HG02571 (cell line): Measurements from ENCODE around the gene COL1A1.
A peak's percentile ranks its signal among the peaks of the same experiment; 100 is the strongest.

Source experiments
- ATAC-seq: cut with Tn5 transposase; IDR thresholded peaks from one replicate; pipeline ENCODE4 v1.9.1; 2021; ENCODE audit warnings: mild to moderate bottlenecking, moderate library complexity; ENCODE audit not compliant: unreplicated experiment

COL1A1 gene

DNA sequence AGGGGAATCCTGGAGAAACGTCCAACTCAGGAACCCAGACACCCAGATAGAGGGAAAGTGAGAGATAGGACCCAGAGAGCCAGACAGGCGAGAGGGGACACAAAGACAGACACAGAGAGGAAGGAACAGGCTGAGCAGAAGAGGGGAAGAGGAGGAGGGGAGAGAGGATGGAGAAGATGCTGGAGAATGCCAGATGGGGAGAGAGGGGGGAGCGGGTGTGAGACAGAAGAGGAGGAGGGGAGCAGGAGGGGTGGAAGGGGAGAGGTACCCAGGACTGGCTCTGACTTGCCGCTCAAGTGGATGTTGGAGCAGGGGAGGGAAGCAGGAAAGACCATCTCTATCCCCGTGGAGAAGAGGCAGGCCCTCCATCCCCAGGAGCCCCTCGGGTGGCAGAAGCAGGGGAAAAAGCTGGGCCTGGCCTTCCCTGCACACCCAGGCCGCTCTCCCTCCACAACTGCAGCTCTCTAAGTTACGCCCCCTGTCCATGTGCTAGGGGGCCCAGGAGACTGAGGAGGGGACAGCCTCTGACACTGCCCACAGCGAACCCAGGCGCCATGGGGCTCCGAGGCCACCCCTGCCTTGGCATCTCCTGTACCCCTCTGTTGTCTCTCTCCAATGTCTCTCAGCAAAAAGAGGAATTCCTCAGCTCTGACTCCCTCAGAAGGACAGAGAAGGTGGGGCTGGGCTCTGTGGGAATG lies 55.8 kb downstream of the COL1A1 start:
- no peak for ATAC-seq

DNA sequence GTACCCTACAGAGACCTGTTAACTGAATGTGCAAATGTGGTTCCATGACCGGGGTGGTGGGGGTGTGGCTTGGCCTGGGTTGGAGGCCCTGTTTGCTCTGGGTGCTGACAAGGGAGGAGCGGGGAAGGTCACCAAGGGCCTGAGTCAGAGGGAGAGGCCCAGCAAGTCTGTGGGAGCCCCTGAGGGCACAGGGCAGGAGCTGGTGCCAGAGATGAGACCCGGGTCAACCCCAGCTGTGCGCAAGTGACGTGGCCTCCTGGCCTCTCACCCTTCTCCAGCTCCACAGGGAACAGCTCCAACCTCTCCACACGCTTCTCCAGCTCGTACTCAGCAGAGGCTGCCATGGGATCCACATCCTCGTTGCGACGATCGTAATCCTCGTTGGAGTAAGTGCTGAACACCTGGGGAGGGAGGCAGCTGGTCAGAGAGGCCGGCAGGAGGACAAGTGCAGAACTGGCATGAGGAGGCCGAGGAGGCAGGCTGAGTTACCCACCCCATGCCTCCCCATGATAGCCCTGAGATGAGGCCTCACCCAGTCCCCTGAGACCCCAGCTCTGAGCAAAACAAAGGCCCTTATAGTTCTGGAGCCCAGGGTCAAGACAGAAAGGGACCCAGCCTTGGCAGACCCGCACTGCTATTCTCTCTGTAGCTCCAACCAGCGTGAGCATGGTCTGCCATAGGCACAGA lies 56.4 kb downstream of the COL1A1 start:
- ATAC-seq, result no peak

- ATAC-seq, result no peak
Observed at GRCh38 chr17:50144355-50144754, 57.1 kb downstream of the COL1A1 start.

DNA sequence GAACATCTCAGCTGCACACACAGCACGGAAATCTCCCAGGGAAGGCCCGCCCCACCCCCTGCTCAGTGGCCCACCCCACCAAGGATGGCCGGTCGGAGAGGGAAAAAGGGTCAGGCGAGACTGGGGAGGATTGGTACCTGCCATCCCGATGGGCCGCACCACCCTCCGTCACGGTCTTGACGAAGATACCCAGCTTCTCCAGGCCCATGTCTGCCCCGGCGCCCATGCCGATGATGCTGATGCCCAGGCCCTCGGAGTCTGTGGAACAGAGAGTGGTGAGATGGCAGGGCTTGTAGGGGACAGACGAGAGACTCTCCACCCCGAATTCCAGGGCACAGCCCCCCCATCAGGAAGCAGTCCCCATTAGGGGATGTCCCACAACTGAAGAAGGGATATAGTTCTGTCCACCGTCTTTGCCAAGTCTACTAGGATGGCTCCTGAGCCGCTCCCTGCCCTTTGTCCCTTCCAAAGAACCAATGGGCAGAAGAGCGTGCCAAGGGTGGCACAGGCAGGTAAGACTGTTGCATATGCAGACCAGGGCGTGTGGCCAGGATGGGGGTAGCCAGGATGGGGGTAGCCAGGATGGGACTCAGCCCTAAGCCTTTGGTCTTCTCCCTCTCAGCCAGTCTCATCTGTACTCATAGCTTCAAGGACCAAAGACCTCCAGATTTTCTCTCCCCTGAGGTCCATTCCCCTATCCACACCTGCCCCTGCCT lies 57.8 kb downstream of the COL1A1 start:
- no peak for ATAC-seq

DNA sequence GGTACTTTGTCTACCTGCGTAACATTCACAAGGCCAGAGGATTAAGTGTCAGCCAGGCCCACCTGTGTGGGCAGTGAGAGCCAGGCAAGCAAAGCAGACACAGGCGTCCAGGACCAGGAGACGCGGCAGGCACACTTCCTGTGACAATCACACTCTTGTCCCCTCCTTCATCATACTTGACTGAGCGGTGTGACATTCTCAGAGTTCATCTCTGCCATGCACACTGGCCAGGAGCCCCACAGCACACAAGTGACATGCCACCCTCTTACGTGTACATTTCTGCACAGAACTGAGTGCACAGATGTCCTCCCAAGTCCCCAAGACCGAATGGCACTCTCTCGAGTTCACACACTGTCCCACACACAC lies 59.7 kb downstream of the COL1A1 start:
- ATAC-seq, result no peak

DNA sequence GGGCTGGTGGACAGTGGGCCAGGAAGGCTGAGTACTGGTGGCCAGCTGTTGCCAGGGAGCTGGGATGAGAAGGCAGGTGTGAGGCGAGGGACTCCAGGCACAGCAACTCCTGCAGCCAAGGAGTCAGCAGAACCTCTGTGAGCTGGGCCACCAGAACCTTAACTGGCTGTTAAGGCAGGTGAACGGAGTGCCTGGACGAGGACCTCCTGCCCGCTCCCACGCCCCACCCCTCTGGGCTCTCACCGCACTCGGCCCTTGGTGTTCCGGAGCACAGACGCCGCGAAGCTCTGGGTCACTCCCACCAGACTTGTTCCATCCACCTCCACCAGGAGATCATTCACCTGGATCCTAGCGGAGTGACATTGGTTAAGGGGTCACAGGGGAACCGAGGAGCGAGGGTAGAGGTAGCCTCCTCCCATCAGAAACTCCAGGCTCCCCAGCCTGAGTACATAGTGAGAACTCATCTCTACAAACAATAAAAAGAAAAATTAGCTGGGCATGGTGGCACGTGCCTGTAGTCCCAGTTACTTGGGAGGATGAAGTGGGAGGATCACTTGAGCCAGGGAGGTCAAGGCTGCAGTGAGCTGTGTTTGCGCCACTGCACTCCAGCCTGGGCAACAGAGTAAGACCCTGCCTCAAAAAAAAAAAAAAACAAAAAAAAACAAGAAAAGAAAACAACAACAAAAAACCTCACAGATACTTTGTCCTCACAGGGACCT lies 60.2 kb downstream of the COL1A1 start:
- no peak for ATAC-seq

DNA sequence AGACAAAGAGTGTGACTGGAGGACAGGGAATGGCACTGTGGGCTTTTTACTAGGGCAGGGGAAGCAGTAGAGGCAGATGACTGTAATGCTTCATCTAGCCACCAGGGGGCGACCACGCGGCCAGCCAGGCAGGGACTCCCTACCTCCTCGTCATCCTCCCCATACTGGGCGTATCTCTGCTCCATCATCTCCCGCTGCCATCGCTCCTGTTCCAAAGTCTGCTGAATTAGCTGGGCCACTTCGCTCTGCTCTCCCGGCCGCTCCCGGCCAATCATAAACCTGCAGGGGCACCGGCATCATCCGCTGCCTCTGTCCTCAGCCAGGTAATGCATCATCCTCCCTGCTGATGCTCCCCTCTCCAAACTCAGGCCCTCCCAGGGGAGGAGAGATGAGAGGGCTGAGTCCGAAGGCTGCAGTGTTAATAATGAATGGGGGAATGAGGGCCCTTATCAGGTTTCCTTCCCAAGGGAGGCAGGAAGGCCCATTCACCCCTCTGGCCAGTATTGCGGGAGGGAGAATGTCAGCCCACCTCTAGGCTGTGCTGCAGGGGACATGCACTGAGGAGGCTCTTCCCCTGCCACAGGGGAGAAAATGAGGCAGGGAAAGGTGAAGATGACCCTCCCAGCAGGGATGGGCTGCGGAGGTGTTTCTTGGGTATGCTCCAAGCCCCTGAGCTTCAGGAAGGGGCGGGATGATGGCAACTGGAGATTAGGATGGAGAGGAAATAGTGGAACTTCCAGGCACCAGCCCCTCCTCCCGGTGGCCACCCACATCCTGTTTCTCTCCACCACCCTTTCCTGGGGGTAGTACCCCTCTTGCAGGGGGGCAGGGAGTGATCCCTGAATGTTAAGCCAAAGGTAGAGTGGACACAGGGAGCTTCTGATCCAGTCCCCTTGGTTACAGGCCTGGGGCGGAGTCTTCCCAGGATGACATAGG lies 61.2 kb downstream of the COL1A1 start:
- peak; percentile 59 for ATAC-seq

GRCh38 chr17:50139185-50139783 lies 62.1 kb downstream of the COL1A1 start:
- ATAC-seq, result no peak

DNA sequence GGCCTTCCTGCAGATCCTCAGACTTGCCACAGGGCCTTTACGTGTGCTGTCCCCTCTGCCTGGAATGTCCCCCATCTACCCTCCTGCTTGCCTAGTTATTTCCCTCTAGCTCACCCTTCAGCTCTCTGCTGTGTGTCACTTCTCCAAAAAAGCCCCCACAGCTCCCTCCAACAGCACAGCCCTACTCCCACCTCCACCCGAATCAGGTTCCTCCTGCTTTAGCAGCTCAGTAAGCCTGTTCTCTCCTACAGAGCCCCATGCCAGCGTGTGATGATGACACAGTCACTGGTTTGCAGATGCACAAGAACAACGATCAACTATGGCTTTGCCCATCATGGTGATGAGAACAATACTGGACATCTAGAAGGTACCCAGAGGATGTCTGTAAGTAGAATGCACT lies 64.4 kb downstream of the COL1A1 start:
- no peak for ATAC-seq

DNA sequence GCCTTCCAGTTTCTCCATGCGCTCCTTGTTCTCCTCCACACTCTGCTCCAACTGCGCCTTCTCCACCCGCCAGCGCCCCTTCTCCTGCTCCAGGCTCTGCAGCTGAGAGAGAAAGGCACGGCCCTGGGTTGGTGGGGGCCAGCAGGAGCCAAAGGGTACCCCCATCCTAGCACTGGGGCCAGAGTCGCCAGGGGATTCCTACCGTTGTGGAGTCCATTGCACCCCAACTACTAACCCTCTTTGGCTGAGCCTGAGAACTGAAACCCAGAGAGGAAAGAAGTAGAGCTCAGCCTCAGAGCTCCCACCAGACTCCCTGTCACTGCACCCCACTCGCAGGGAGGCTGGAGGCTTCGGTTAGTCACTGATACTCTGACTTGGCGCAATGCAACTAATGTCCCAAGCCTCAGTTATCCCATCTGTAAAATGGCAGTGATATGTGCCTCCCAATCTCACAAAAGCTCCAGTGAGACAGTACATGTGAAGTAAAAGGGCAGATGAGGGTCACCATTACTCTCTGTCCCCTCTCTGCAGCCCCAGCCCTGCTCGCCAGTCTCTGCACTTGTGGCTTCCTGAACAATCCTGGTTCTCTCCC lies 65.2 kb downstream of the COL1A1 start:
- ATAC-seq, result no peak

DNA sequence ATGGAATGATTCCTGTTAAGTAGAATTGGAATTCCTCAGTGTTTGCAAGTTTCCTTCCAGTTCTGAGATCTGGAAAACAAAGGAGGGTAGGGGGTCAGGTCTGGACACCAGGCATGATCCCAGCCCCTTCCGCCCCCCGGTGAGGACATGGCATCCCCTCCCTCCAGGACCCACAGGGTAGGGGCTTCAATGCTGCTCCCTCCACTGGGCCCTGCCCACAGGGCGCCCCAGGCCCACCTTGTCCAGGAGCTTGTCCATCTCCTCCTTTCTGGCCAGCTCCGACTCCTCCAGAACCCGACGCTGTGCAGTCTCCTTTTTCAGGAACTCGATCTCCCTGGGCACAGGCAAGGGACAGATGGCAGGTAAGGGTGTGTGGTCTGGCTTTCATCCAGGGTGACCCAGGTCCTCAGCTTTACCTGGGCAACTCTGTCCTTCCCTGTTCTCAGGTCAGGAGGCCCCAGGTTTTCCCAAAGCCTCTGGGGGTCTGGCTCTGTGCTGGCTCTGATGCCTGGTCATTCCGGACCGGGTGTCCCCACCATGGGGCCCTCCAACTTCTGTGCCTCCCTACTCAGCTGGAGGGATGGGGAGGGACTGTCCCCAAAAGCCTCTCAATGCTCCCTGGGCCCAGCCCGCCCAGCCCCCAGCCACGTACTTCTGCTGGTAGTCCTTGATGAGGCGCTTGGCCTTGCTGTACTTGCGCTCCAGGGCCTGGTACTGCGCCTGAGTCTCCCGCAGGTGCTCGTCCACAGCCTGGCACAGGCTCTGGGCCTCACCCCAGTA lies 65.9 kb downstream of the COL1A1 start:
- ATAC-seq, result no peak

- no peak for ATAC-seq
Observed at GRCh38 chr17:50134206-50135110, 67.0 kb downstream of the COL1A1 start.

GRCh38 chr17:50133769-50134099 lies 67.7 kb downstream of the COL1A1 start:
- no peak for ATAC-seq
